ENCODE results near the gene LGALS4.
"Not testable (repeated sequence)": the region's sequence is repeated elsewhere in the genome, so short reads cannot be mapped to it uniquely, and the experiment has no call there.

The LGALS4 gene

DNA sequence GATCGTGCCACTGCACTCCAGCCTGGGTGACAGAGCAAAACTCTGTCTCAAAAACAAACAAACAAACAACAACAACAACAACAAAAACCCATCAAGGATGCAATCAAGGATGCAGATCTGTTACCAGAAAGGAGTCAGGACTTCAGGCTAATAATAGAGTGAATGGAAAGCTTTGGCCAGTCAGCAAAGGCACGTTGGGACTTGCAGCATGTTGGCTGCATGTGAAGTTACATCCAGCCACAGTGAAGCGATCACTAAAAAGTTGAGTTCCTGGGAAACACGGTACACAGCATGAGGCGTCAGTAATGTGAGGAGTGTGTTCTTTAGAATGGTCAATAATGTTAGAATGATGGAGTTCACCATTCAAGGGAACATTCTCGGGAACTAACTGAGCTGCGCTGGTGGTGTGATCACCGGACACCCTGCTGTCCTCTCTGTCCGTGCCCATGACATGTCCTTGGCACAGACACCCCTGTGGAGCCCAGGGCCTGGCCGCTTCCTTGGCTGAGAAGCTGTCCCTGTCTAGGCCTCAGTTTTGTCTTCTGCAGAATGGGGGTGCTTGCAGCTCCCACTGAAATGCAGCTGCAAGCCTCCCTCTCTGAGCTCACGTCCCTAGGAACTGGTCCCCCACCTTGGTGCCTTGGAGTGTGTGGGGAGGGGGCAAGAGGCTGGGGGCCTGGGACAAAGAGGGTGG is 26.0 kb downstream of the LGALS4 start:
- Histone ChIP-seq H3K4me3 (ENCODE audit: low read depth in 1 of 2, low read length in 2 of 2) (no peak overlapping the region), H3K27me3 (ENCODE audit: insufficient read depth, low read length, poor library complexity) (no peaks in the 10 kb centered on the region), H3K4me2 (ENCODE audit: insufficient read depth, low read length) (no peak overlapping the region), H3K9ac (ENCODE audit: low read depth, low read length) (no peak overlapping the region), H3K4me1 (ENCODE audit: insufficient read depth, low read length) (no peaks in the 10 kb centered on the region), H3K36me3 (ENCODE audit: insufficient read depth, low read length) (no peaks in the 10 kb centered on the region), H3K9me3 (ENCODE audit: insufficient read depth, low read length, severe bottlenecking) (no peaks in the 10 kb centered on the region), H2AFZ (ENCODE audit: low read depth, low read length) (no peak overlapping the region), H4K20me1 (ENCODE audit: insufficient read depth, low read length) (no peaks in the 10 kb centered on the region), H3K27ac (ENCODE audit: low read length) (no peak overlapping the region), H3K79me2 (ENCODE audit: insufficient read depth, low read length) (no peaks in the 10 kb centered on the region)
- DNase-seq (no peak), ATAC-seq (ENCODE audit: insufficient read depth, low read depth) (no peak)
- TF ChIP-seq, protein P1, sequence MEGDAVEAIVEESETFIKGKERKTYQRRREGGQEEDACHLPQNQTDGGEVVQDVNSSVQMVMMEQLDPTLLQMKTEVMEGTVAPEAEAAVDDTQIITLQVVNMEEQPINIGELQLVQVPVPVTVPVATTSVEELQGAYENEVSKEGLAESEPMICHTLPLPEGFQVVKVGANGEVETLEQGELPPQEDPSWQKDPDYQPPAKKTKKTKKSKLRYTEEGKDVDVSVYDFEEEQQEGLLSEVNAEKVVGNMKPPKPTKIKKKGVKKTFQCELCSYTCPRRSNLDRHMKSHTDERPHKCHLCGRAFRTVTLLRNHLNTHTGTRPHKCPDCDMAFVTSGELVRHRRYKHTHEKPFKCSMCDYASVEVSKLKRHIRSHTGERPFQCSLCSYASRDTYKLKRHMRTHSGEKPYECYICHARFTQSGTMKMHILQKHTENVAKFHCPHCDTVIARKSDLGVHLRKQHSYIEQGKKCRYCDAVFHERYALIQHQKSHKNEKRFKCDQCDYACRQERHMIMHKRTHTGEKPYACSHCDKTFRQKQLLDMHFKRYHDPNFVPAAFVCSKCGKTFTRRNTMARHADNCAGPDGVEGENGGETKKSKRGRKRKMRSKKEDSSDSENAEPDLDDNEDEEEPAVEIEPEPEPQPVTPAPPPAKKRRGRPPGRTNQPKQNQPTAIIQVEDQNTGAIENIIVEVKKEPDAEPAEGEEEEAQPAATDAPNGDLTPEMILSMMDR (IDR thresholded peaks at IDR 0.05; ENCODE audit: borderline replicate concordance, extremely low read depth, low read length, poor library complexity, severe bottlenecking), result no peak
- TF ChIP-seq EZH2 (IDR thresholded peaks at IDR 0.05; ENCODE audit: borderline replicate concordance, low read depth, low read length, severe bottlenecking), result no peak

DNA sequence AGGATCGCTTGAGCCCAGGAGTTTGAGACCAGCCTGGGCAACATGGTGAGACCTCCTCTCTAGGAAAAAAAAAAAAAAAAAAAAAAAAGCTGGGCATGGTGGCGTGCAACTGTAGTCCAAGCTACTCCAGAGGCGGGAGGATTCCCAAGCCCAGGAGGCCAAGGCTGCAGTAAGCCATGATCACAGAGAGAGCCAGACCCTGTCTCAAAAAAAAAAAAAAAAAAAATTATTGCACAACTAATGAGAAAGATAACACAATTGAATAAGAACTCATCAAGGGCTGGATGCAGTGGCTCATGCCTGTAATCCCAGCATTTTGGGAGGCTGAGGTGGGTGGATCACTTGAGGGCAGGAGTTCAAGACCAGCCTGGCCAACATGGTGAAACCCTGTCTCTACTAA is 26.7 kb downstream of the LGALS4 start:
- H2AFZ ChIP-seq (ENCODE audit: low read depth, low read length); H3K79me2 ChIP-seq (ENCODE audit: insufficient read depth, low read length); H3K36me3 ChIP-seq (ENCODE audit: insufficient read depth, low read length); H3K27ac ChIP-seq (ENCODE audit: low read length); DNase-seq; H3K9me3 ChIP-seq (ENCODE audit: insufficient read depth, low read length, severe bottlenecking); H3K4me3 ChIP-seq (ENCODE audit: low read depth in 1 of 2, low read length in 2 of 2); H3K4me1 ChIP-seq (ENCODE audit: insufficient read depth, low read length); H3K4me2 ChIP-seq (ENCODE audit: insufficient read depth, low read length); H3K27me3 ChIP-seq (ENCODE audit: insufficient read depth, low read length, poor library complexity); H4K20me1 ChIP-seq (ENCODE audit: insufficient read depth, low read length); H3K9ac ChIP-seq (ENCODE audit: low read depth, low read length); ATAC-seq (ENCODE audit: insufficient read depth, low read depth): not testable (repeated sequence)

DNA sequence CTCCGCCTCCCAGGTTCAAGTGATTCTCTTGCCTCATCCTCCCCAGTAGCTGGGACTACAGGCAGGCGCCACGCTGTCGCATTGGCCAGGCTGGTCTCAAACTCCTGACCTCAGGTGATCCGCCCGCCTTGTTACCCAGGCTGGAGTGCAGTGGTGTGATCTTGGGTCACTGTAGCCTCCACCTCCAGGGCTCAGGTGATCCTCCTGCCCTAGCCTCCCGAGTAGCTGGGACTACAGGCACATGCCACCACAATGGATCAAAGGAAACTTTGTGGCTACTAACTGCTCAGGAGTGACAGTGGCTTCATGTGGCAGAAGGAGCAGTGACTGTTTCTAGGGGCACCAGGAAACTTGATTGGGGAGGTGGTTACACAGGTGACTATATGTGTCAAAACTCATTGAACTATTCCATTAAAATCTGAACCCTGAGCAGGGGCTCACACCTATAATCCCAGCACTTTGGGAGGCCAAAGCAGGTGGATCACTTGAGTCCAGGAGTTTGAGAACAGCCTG is 27.5 kb downstream of the LGALS4 start:
- H3K79me2 ChIP-seq (ENCODE audit: insufficient read depth, low read length), result no peaks in the 10 kb centered on the region
- H2AFZ ChIP-seq (ENCODE audit: low read depth, low read length), result no peak overlapping the region
- DNase-seq (no peak), ATAC-seq (ENCODE audit: insufficient read depth, low read depth) (no peak)
- H3K9me3 ChIP-seq (ENCODE audit: insufficient read depth, low read length, severe bottlenecking), result no peaks in the 10 kb centered on the region
- H3K9ac ChIP-seq (ENCODE audit: low read depth, low read length), result no peak overlapping the region
- H4K20me1 ChIP-seq (ENCODE audit: insufficient read depth, low read length), result no peaks in the 10 kb centered on the region
- no peak overlapping the region for H3K4me2 ChIP-seq (ENCODE audit: insufficient read depth, low read length)
- no peak overlapping the region for H3K27ac ChIP-seq (ENCODE audit: low read length)
- no peak for TF ChIP-seq EZH2 (IDR thresholded peaks at IDR 0.05; ENCODE audit: borderline replicate concordance, low read depth, low read length, severe bottlenecking)
- TF ChIP-seq, protein P1 (IDR thresholded peaks at IDR 0.05; ENCODE audit: borderline replicate concordance, extremely low read depth, low read length, poor library complexity, severe bottlenecking), result no peak
- H3K4me1 ChIP-seq (ENCODE audit: insufficient read depth, low read length), result no peaks in the 10 kb centered on the region
- H3K27me3 ChIP-seq (ENCODE audit: insufficient read depth, low read length, poor library complexity), result peaks cover 3% of the 10 kb centered on the region
- H3K36me3 ChIP-seq (ENCODE audit: insufficient read depth, low read length), result no peaks in the 10 kb centered on the region
- H3K4me3 ChIP-seq (ENCODE audit: low read depth in 1 of 2, low read length in 2 of 2), result no peak overlapping the region

DNA sequence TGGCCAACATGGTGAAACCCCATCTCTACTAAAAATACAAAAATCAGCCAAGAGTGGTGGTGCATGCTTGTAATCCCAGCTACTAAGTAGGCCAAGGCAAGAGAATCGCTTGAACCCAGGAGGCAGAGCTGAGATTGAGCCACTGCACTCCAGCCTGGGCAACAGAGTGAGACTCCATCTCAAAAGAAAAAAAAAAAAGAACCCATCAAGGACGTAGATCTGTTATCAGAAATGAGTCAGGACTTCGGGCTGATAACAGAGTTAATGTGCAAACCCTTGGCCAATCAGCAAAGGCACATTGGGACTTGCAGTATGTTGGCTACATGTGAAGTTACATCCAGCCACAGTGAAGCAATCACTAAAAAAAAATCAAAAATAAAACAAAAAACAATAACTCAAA is 28.5 kb downstream of the LGALS4 start:
- Histone ChIP-seq H2AFZ (ENCODE audit: low read depth, low read length) (no peak overlapping the region), H4K20me1 (ENCODE audit: insufficient read depth, low read length) (no peaks in the 10 kb centered on the region), H3K9ac (ENCODE audit: low read depth, low read length) (no peak overlapping the region), H3K4me2 (ENCODE audit: insufficient read depth, low read length) (no peak overlapping the region), H3K27ac (ENCODE audit: low read length) (no peak overlapping the region), H3K27me3 (ENCODE audit: insufficient read depth, low read length, poor library complexity) (peaks cover 3% of the 10 kb centered on the region), H3K79me2 (ENCODE audit: insufficient read depth, low read length) (no peaks in the 10 kb centered on the region), H3K4me1 (ENCODE audit: insufficient read depth, low read length) (no peaks in the 10 kb centered on the region), H3K4me3 (ENCODE audit: low read depth in 1 of 2, low read length in 2 of 2) (no peak overlapping the region), H3K36me3 (ENCODE audit: insufficient read depth, low read length) (no peaks in the 10 kb centered on the region), H3K9me3 (ENCODE audit: insufficient read depth, low read length, severe bottlenecking) (no peaks in the 10 kb centered on the region)
- DNase-seq (no peak), ATAC-seq (ENCODE audit: insufficient read depth, low read depth) (no peak)
- TF ChIP-seq EZH2 (IDR thresholded peaks at IDR 0.05; ENCODE audit: borderline replicate concordance, low read depth, low read length, severe bottlenecking), result no peak
- TF ChIP-seq, protein P1 (IDR thresholded peaks at IDR 0.05; ENCODE audit: borderline replicate concordance, extremely low read depth, low read length, poor library complexity, severe bottlenecking), result no peak

DNA sequence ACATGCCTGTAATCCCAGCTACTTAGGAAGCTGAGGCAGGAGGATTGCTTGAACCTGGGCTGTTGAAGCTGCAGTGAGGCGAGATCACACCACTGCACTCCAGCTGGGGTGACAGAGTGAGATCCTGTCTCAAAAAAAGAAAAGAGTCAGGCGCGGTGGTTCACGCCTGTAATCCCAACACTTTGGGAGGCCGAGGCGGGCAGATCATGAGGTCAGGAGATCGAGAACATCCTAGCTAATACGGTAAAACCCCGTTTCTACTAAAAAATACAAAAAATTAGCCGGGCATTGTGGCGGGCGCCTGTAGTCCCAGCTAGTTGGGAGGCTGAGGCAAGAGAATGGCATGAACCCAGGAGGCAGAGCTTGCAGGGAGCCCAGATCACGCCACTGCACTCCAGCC is 30.5 kb downstream of the LGALS4 start:
- not testable (repeated sequence) for H3K27me3 ChIP-seq (ENCODE audit: insufficient read depth, low read length, poor library complexity); H3K9ac ChIP-seq (ENCODE audit: low read depth, low read length); H3K4me2 ChIP-seq (ENCODE audit: insufficient read depth, low read length); H2AFZ ChIP-seq (ENCODE audit: low read depth, low read length); H3K27ac ChIP-seq (ENCODE audit: low read length); H3K36me3 ChIP-seq (ENCODE audit: insufficient read depth, low read length); H3K4me1 ChIP-seq (ENCODE audit: insufficient read depth, low read length); H3K9me3 ChIP-seq (ENCODE audit: insufficient read depth, low read length, severe bottlenecking); H3K79me2 ChIP-seq (ENCODE audit: insufficient read depth, low read length); DNase-seq; ATAC-seq (ENCODE audit: insufficient read depth, low read depth); H4K20me1 ChIP-seq (ENCODE audit: insufficient read depth, low read length); H3K4me3 ChIP-seq (ENCODE audit: low read depth in 1 of 2, low read length in 2 of 2)

Data from DND-41 (cell line).